K562 (cell line): Measurements from ENCODE around the gene PLEKHA6. TPM values are rescaled to one million over a fixed set of nuclear protein-coding genes. Genes with fewer than 3 reads are reported as not detected.

Source experiments
- CC2D1A ChIP-seq: fragments of 450-650 bp; IDR thresholded peaks from 2 replicates; pipeline ENCODE4 v1.6.1; 2017; ENCODE audit warnings: mild to moderate bottlenecking
- CSDE1 ChIP-seq, 2 experiments: fragments of 450-650 bp; IDR thresholded peaks; 2 replicates each; pipeline ENCODE4 v1.6.1; 2016; ENCODE audit warnings: mild to moderate bottlenecking in 1 of 2
- EHMT2 ChIP-seq: fragments of 450-650 bp; IDR thresholded peaks from 2 replicates; pipeline ENCODE4 v1.6.1; 2018; ENCODE audit warnings: antibody characterized with exemption
- ELF2 ChIP-seq: fragments of 250-450 bp; sonication (Bioruptor Pico); IDR thresholded peaks from 2 replicates; pipeline ENCODE4 v1.5.0; 2021; ENCODE audit warnings: mild to moderate bottlenecking
- MAFG ChIP-seq: fragments of 450-650 bp; conservative IDR thresholded peaks from 2 replicates; pipeline ENCODE4 v1.6.1; 2016; ENCODE audit warnings: missing genetic modification characterization, missing compliant biosample characterization
- POLR3G ChIP-seq: IDR thresholded peaks from 2 replicates; pipeline ENCODE4 v1.6.1; 2011; ENCODE audit not compliant: insufficient read length, insufficient replicate concordance; ENCODE audit errors: extremely low read depth
- RBM34 ChIP-seq: fragments of 200-400 bp; formaldehyde crosslinking; IDR thresholded peaks from 2 replicates; pipeline ENCODE4 v1.6.1; 2018; ENCODE audit warnings: low read length, borderline replicate concordance; ENCODE audit not compliant: insufficient read depth
- RNF2 ChIP-seq: sonication (generic); IDR thresholded peaks from 2 replicates; pipeline ENCODE4 v1.6.1; 2016
- SMAD4 ChIP-seq: fragments of 250-450 bp; sonication (Bioruptor Pico); conservative IDR thresholded peaks from 2 replicates; pipeline ENCODE4 v1.8.0; 2021; ENCODE audit warnings: inconsistent platforms, mild to moderate bottlenecking, moderate library complexity
- SMC3 ChIP-seq: conservative IDR thresholded peaks from 2 replicates; pipeline ENCODE4 v1.6.1; 2011; ENCODE audit warnings: low read depth, low read length, improper control_type of control experiment; ENCODE audit not compliant: insufficient read depth
- SRSF3 ChIP-seq: fragments of 200-400 bp; formaldehyde crosslinking; IDR thresholded peaks from 2 replicates; pipeline ENCODE4 v1.6.1; 2016; ENCODE audit warnings: mild to moderate bottlenecking, low read length, moderate library complexity; ENCODE audit not compliant: insufficient read depth
- TEAD1 ChIP-seq, 2 experiments: fragments of 450-650 bp in 1 of 2; sonication (generic) in 1 of 2; formaldehyde crosslinking; IDR thresholded peaks; 2 replicates each; pipeline versions ENCODE4 v1.4.0 to v1.8.0; 2020 to 2022; ENCODE audit warnings: mild to moderate bottlenecking in 2 of 2, missing genetic modification reagents in 1 of 2
- ZFPM2 ChIP-seq: fragments of 250-450 bp; sonication (Bioruptor Pico); IDR thresholded peaks from 2 replicates; pipeline ENCODE4 v1.5.1; 2022; ENCODE audit warnings: mild to moderate bottlenecking
- ZNF318 ChIP-seq, 2 experiments: fragments of 450-650 bp; IDR thresholded peaks; 2 replicates each; pipeline ENCODE4 v1.6.1; 2016; ENCODE audit warnings: mild to moderate bottlenecking in 2 of 2, borderline replicate concordance in 1 of 2, low read depth in 1 of 2, moderate library complexity in 1 of 2
- ZNF436 ChIP-seq: fragments of 250-450, 450-650 bp; sonication (Bioruptor Pico); formaldehyde crosslinking; IDR thresholded peaks from 2 replicates; pipeline ENCODE4 v1.7.0; 2020; ENCODE audit warnings: mild to moderate bottlenecking
- ZSCAN32 ChIP-seq: fragments of 450-650 bp; formaldehyde crosslinking; IDR thresholded peaks from 2 replicates; pipeline ENCODE4 v1.4.0; 2020; ENCODE audit warnings: mild to moderate bottlenecking, moderate library complexity
- polyA plus RNA-seq, 8 experiments: library from polyadenylated mRNA; depleted of rRNA in 4 of 8; stranded (reverse) in 5 of 8; unstranded in 3 of 8; fragments of >200 nt; fragmentation: Nextera tagmentation in 2 of 8; fragmentation: Illumina TruSeq in 1 of 8; extraction: Ambion mirVana in 2 of 8; extraction: Trizol in 1 of 8; gene quantifications; 2 replicates each; pipeline versions ENCODE4 v1.2.1 to v1.2.3, GENCODE V29; 2011 to 2014; ENCODE audit warnings: inconsistent platforms in 1 of 8, missing spikeins in 1 of 8
- total RNA-seq, 7 experiments: library from RNA; depleted of rRNA in 6 of 7; stranded (reverse); fragments of >200 nt in 6 of 7; fragmentation: Illumina TruSeq in 2 of 7; extraction: Trizol in 2 of 7; gene quantifications; 2 replicates each; pipeline versions ENCODE4 v1.2.1 to v1.2.3, GENCODE V29; 2011 to 2021; ENCODE audit warnings: low replicate concordance in 1 of 7
- TF ChIP-seq, protein P1 (sequence below): fragments of 150-350 bp; IDR thresholded peaks from 2 replicates; pipeline ENCODE4 v1.6.1; 2014; ENCODE audit warnings: low read depth, mild to moderate bottlenecking, low read length, borderline replicate concordance

Gene PLEKHA6
- total and polyA plus RNA-seq, 9 of the 15 experiments (the other 6 are each of a cell fraction or from before 2014, with no cell fraction given), result under 0.01 to 0.33 (median 0.01) TPM; not detected in 4

GRCh38 chr1:204359474-204360255 is at the start of gene PLEKHA6 (continued):
- TF ChIP-seq ZNF318 (IDR thresholded peaks at IDR 0.05; ENCODE audit: borderline replicate concordance in 1 of 2, low read depth in 1 of 2) (no peak), ELF2 (CRISPR knock-in tag) (no peak), EHMT2 (no peak), SRSF3 (no peak), MAFG (tag) (no peak), ZFPM2 (no peak), RBM34 (no peak), POLR3G (no peak), ZNF436 (no peak), RNF2 (no peak), CC2D1A (no peak), SMAD4 (CRISPR knock-in tag) (no peak), ZSCAN32 (no peak), TEAD1 (CRISPR knock-in tag; IDR thresholded peaks at IDR 0.05) (0 out of 4 replicates have a peak, but pooled peaks of 1 of the 2 experiments have one; percentile 25), SMC3 (peak; percentile 29; the same call in 1 of the 2 replicates), CSDE1 (IDR thresholded peaks at IDR 0.05) (no peak)
- TF ChIP-seq, protein P1, sequence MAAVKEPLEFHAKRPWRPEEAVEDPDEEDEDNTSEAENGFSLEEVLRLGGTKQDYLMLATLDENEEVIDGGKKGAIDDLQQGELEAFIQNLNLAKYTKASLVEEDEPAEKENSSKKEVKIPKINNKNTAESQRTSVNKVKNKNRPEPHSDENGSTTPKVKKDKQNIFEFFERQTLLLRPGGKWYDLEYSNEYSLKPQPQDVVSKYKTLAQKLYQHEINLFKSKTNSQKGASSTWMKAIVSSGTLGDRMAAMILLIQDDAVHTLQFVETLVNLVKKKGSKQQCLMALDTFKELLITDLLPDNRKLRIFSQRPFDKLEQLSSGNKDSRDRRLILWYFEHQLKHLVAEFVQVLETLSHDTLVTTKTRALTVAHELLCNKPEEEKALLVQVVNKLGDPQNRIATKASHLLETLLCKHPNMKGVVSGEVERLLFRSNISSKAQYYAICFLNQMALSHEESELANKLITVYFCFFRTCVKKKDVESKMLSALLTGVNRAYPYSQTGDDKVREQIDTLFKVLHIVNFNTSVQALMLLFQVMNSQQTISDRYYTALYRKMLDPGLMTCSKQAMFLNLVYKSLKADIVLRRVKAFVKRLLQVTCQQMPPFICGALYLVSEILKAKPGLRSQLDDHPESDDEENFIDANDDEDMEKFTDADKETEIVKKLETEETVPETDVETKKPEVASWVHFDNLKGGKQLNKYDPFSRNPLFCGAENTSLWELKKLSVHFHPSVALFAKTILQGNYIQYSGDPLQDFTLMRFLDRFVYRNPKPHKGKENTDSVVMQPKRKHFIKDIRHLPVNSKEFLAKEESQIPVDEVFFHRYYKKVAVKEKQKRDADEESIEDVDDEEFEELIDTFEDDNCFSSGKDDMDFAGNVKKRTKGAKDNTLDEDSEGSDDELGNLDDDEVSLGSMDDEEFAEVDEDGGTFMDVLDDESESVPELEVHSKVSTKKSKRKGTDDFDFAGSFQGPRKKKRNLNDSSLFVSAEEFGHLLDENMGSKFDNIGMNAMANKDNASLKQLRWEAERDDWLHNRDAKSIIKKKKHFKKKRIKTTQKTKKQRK, result no peak
